GM18511 (cell line): Measurements from ENCODE around the gene CDK18.
A peak's percentile ranks its signal among the peaks of the same experiment; 100 is the strongest.

Experiments
- ATAC-seq: cut with Tn5 transposase; IDR thresholded peaks from one replicate; pipeline ENCODE4 v1.9.1; 2021; ENCODE audit warnings: mild to moderate bottlenecking, moderate library complexity; ENCODE audit not compliant: unreplicated experiment

The CDK18 gene

DNA sequence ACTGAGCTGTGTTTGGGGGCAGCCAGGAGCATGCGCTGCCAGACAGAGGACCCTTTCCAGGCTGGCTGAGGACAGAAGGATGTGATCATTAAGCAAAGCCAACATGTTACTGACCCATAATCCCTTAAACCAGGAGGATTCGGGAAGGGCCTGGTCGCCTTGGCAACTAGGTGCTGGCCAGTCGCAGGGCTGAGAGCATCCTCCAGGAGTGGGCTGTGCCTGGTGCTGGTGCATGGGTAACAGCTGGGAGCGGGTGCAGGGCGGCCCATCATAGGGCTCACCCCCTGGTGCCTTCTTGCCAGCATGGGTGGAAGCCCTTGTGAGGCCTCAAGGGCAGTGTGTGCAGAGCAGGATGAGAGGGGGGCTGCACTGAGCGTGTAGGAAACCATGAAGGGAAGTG, 17.2 kb downstream of the CDK18 start:
- no peak for ATAC-seq

- no peak for ATAC-seq
Observed at GRCh38 chr1:205522692-205523091, 18.2 kb downstream of the CDK18 start.

GRCh38 chr1:205523261-205523890, 18.9 kb downstream of the CDK18 start:
- ATAC-seq = no peak

DNA sequence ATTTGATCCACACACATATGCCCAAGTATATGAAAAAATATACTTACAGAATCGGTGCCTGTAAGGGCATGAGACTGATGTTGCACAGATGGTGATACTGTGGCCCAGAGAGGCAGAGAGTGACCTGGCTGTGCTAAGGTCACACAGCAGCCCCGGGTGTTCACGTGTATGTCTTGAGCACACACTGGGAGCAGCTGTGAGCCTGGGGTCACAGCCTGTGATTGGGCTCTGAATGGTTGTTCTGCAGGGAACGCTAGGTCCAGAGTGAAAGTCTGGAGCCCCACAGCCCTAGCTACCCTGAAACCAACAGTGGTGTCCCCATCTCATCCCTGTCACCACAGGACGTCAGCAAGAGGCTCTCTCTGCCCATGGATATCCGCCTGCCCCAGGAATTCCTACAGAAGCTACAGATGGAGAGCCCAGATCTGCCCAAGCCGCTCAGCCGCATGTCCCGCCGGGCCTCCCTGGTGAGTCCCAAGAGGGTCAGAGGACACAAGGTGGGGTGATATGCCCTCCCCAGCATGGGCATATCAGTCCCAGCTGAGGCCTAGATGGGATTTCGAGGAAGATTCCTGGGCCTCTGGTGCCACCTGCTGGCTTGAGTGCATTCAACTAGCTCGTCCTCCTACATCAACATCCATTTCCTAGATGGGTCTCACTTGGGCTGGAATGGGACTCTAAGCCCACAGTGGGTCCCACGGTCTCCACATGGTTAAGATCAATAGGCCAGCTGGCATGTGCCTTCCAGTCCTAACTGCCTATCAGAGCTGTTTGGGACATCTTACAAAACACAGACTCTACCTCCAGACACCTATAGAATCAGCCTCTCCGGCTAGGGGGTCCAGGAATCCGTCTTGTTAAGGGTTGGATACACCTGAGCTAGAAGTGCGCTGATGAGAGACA, 19.7 kb downstream of the CDK18 start:
- ATAC-seq = no peak

GRCh38 chr1:205524794-205525101, 20.3 kb downstream of the CDK18 start:
- no peak for ATAC-seq

- ATAC-seq = no peak
Observed at GRCh38 chr1:205525495-205526285, 21.2 kb downstream of the CDK18 start.

DNA sequence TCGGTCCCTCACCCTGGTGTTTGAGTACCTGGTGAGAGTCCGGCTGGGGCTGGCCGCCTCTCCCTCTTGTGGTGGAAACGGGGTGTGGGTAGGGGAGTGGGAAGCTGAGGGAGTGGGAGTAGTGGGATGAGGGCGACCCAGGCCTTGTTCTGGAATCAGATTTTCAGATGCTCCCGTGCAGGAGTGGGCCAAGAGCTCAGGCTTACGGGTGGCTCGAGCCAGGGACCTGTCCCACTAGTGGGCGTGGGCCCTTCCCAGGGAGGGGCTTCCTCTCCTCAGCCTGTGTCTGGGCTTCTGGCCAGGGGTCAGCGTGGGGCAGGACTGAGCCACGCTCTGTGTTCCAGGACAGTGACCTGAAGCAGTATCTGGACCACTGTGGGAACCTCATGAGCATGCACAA, 22.0 kb downstream of the CDK18 start:
- no peak for ATAC-seq

- ATAC-seq = no peak
Observed at GRCh38 chr1:205527931-205528330, 23.5 kb downstream of the CDK18 start.

DNA sequence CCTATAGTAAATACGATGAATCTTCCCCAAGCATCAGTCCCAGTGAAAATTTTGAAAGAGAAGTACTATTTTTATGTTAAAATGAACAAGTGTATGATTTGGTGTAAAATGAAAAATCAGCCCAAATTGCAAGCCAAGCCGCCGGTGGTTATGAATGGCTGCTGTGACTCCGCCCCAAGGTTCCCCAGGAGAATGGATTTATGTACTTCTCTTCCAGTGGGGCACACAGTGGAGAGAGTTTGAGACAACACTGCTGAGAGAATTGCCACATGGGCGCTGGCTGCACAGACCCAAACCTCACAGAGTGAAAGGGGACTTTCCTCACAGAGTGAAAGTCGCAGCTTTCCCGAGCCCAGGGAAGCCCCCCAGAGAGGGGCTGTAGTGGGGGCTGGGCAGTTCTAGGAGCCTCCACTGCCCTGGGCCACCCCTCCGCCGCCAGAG, 24.0 kb downstream of the CDK18 start:
- ATAC-seq = no peak

DNA sequence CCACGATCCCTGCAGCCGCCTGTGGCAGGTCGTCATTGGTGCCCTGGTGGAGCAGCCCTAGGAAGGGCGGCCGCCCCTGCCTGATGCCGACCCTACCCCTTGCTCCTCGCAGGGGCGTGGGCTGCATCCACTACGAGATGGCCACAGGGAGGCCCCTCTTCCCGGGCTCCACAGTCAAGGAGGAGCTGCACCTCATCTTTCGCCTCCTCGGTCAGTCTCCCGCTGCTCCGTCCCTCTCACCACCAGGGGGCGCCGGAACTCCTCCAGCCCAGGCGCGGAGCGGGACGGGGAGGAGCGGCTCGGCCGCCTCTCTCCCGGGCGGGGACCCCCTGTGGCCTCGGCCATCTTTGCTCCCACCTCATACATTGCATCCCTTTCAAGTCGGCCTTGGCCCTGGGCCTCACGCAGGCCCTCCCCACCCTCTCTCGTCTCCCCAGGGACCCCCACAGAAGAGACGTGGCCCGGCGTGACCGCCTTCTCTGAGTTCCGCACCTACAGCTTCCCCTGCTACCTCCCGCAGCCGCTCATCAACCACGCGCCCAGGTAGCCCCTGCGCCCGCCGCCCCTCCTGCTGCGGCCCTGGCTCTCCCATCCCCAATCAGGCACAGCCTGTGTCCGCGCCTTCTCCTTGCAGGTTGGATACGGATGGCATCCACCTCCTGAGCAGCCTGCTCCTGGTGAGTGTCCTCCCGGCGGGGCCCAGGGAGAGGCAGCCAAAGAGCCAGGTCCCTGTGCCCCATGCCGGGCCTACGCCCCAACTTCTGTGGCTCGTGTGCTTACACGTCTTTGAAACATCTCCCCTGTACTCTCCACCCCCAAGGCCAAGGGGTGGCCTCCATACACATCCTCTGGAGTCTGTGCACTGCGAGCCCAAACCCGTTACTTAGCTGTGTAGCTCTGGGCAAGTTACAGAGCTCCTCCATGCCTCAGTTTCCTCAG, 24.7 kb downstream of the CDK18 start:
- peak; percentile 60 for ATAC-seq

GRCh38 chr1:205530116-205530515, 25.6 kb downstream of the CDK18 start:
- no peak for ATAC-seq

GRCh38 chr1:205531191-205532025, 26.9 kb downstream of the CDK18 start:
- ATAC-seq = no peak

- no peak for ATAC-seq
Observed at GRCh38 chr1:205532026-205532898, 27.8 kb downstream of the CDK18 start.

GRCh38 chr1:205532996-205533735, 28.7 kb downstream of the CDK18 start:
- ATAC-seq = no peak

GRCh38 chr1:205533748-205534443, 29.4 kb downstream of the CDK18 start:
- no peak for ATAC-seq

GRCh38 chr1:205534444-205534985, 30.0 kb downstream of the CDK18 start:
- ATAC-seq = no peak

- ATAC-seq = no peak
Observed at GRCh38 chr1:205535096-205535495, 30.6 kb downstream of the CDK18 start.
